ENCODE data around the gene ATG7.

Gene ATG7

DNA sequence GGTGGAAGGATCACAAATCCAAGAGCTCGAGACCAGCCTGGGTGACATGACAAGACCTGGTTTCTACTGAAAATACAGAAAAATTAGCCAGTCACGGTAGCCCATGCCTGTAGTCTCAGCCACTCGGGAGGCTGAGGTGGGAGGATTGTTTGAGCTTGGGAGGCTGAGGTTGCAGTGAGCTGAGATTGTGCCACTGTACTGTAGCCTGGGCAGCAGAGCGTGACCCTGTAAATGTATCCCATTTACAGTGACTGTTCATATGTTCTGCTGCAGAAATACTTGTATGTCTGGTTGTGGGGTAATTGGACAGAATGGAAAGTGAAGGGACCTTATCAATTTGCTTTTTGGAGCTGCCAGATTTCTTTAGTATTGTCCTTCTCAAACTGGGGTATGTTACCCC lies 24.9 kb downstream of the ATG7 start:
- Histone ChIP-seq H3K27ac (replicated peaks) (no peak overlapping the region), H3K27me3 (ENCODE audit: insufficient read depth, poor library complexity, severe bottlenecking) (no peaks in the 10 kb centered on the region), H3K4me3 (replicated peaks; ENCODE audit: insufficient read depth, low read length) (no peak overlapping the region)
- no peak for DNase-seq (ENCODE audit: low read depth in 1 of 2, low spot score in 1 of 2)
- TF ChIP-seq SPI1 (IDR thresholded peaks at IDR 0.05; ENCODE audit: borderline replicate concordance, low read depth): no peak
- TF ChIP-seq, protein P1, sequence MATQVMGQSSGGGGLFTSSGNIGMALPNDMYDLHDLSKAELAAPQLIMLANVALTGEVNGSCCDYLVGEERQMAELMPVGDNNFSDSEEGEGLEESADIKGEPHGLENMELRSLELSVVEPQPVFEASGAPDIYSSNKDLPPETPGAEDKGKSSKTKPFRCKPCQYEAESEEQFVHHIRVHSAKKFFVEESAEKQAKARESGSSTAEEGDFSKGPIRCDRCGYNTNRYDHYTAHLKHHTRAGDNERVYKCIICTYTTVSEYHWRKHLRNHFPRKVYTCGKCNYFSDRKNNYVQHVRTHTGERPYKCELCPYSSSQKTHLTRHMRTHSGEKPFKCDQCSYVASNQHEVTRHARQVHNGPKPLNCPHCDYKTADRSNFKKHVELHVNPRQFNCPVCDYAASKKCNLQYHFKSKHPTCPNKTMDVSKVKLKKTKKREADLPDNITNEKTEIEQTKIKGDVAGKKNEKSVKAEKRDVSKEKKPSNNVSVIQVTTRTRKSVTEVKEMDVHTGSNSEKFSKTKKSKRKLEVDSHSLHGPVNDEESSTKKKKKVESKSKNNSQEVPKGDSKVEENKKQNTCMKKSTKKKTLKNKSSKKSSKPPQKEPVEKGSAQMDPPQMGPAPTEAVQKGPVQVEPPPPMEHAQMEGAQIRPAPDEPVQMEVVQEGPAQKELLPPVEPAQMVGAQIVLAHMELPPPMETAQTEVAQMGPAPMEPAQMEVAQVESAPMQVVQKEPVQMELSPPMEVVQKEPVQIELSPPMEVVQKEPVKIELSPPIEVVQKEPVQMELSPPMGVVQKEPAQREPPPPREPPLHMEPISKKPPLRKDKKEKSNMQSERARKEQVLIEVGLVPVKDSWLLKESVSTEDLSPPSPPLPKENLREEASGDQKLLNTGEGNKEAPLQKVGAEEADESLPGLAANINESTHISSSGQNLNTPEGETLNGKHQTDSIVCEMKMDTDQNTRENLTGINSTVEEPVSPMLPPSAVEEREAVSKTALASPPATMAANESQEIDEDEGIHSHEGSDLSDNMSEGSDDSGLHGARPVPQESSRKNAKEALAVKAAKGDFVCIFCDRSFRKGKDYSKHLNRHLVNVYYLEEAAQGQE (IDR thresholded peaks at IDR 0.05; ENCODE audit: insufficient replicate concordance, low read depth): no peak
- TF ChIP-seq GABPA (IDR thresholded peaks at IDR 0.05; ENCODE audit: low read depth): no peak
- no peak for TF ChIP-seq POLR2AphosphoS5 (IDR thresholded peaks at IDR 0.05; ENCODE audit: low read depth)
- TF ChIP-seq, protein P2, sequence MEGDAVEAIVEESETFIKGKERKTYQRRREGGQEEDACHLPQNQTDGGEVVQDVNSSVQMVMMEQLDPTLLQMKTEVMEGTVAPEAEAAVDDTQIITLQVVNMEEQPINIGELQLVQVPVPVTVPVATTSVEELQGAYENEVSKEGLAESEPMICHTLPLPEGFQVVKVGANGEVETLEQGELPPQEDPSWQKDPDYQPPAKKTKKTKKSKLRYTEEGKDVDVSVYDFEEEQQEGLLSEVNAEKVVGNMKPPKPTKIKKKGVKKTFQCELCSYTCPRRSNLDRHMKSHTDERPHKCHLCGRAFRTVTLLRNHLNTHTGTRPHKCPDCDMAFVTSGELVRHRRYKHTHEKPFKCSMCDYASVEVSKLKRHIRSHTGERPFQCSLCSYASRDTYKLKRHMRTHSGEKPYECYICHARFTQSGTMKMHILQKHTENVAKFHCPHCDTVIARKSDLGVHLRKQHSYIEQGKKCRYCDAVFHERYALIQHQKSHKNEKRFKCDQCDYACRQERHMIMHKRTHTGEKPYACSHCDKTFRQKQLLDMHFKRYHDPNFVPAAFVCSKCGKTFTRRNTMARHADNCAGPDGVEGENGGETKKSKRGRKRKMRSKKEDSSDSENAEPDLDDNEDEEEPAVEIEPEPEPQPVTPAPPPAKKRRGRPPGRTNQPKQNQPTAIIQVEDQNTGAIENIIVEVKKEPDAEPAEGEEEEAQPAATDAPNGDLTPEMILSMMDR (IDR thresholded peaks at IDR 0.05; ENCODE audit: insufficient read depth, low read length): no peak

DNA sequence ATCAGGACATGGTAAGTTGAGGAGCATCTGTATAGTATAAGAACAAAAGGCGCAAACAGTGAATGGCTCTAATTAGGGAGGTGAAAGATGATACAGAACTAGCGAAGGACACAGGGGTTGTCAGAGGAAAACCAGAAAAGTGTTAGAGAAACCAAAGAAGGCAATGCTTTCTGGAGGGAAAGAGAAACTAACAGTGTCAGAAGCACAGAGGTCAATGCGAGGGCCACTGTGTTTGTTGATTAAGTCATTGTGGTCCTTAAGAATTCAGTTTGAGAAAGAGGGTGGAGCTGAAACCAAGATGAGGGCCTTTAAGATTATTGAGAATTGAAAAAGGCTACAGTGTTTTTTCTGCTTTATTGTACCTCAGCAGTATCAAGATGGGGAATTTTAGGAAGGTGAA lies 28.8 kb downstream of the ATG7 start:
- no peak overlapping the region for H3K27ac ChIP-seq (replicated peaks)
- no peak overlapping the region for H3K4me3 ChIP-seq (replicated peaks; ENCODE audit: insufficient read depth, low read length)
- DNase-seq (ENCODE audit: low read depth in 1 of 2, low spot score in 1 of 2): no peak
- TF ChIP-seq POLR2AphosphoS5 (IDR thresholded peaks at IDR 0.05; ENCODE audit: low read depth): no peak
- TF ChIP-seq, protein P1 (IDR thresholded peaks at IDR 0.05; ENCODE audit: insufficient replicate concordance, low read depth): no peak
- no peak for TF ChIP-seq GABPA (IDR thresholded peaks at IDR 0.05; ENCODE audit: low read depth)
- TF ChIP-seq SPI1 (IDR thresholded peaks at IDR 0.05; ENCODE audit: borderline replicate concordance, low read depth): no peak
- TF ChIP-seq, protein P2 (IDR thresholded peaks at IDR 0.05; ENCODE audit: insufficient read depth, low read length): no peak
- no peaks in the 10 kb centered on the region for H3K27me3 ChIP-seq (ENCODE audit: insufficient read depth, poor library complexity, severe bottlenecking)

DNA sequence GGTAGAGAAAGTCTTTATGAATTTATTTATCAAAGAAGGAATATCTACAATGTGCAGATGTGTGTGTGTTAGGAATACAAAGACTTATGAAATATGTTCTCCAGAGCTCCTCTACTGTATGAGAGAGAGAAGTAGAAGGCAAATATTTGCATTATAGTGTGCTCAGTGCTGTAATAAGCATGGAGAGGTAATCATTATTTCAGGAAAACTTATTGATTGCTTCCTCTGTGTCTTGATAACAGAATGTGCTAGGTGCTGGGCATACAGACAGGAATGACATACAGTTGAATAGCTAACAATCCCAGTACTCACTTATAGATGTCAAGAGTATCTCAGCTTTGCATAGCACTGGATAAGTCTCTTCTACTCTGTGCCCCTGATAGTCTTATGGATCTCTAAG lies 30.2 kb downstream of the ATG7 start:
- DNase-seq (ENCODE audit: low read depth in 1 of 2, low spot score in 1 of 2): no peak
- no peak overlapping the region for H3K4me3 ChIP-seq (replicated peaks; ENCODE audit: insufficient read depth, low read length)
- no peak overlapping the region for H3K27ac ChIP-seq (replicated peaks)
- TF ChIP-seq, protein P1 (IDR thresholded peaks at IDR 0.05; ENCODE audit: insufficient replicate concordance, low read depth): no peak
- TF ChIP-seq, protein P2 (IDR thresholded peaks at IDR 0.05; ENCODE audit: insufficient read depth, low read length): no peak
- TF ChIP-seq GABPA (IDR thresholded peaks at IDR 0.05; ENCODE audit: low read depth) (no peak), SPI1 (IDR thresholded peaks at IDR 0.05; ENCODE audit: borderline replicate concordance, low read depth) (no peak), POLR2AphosphoS5 (IDR thresholded peaks at IDR 0.05; ENCODE audit: low read depth) (no peak)
- H3K27me3 ChIP-seq (ENCODE audit: insufficient read depth, poor library complexity, severe bottlenecking): no peaks in the 10 kb centered on the region

Data from HL-60 (cell line).